Coronary artery (tissue), 2 donors: Measurements from ENCODE around the gene CAMK4.

Experiments
- DNase-seq: peaks from one replicate; pipeline ENCODE4 v3.0.0-alpha.2; 2017; ENCODE audit warnings: low spot score
- H3K27ac ChIP-seq, 2 donors: fragments of 200-600 bp; sonication (generic); one replicate each; pipeline ENCODE4 v1.5.1; 2016 to 2019
- H3K4me3 ChIP-seq: fragments of 200-600 bp; sonication (generic); 2 replicates; pipeline ENCODE4 v1.5.1; 2016; ENCODE audit warnings: mild to moderate bottlenecking, moderate library complexity
- CTCF ChIP-seq: fragments of 200-600 bp; sonication (generic); IDR thresholded peaks from one replicate; pipeline ENCODE4 v1.5.1; 2019; ENCODE audit warnings: antibody characterized with exemption

CAMK4 gene

GRCh38 chr5:111434800-111435199 lies 210.6 kb downstream of the CAMK4 start:
- no peak overlapping the region for H3K4me3 ChIP-seq
- H3K27ac ChIP-seq, result no peak overlapping the region
- no peak for DNase-seq
- no peak for TF ChIP-seq CTCF

- Histone ChIP-seq H3K4me3 (no peak overlapping the region), H3K27ac (no peak overlapping the region)
- TF ChIP-seq CTCF, result no peak
- DNase-seq, result no peak
Measured at GRCh38 chr5:111439473-111440075, 215.4 kb downstream of the CAMK4 start.

- no peak for TF ChIP-seq CTCF
- DNase-seq, result no peak
- Histone ChIP-seq H3K4me3 (no peak overlapping the region), H3K27ac (no peak overlapping the region)
Measured at GRCh38 chr5:111447099-111447498, 222.9 kb downstream of the CAMK4 start.

- no peak for TF ChIP-seq CTCF
- Histone ChIP-seq H3K27ac (no peak overlapping the region), H3K4me3 (no peak overlapping the region)
- no peak for DNase-seq
Measured at GRCh38 chr5:111447822-111448221, 223.6 kb downstream of the CAMK4 start.

GRCh38 chr5:111453295-111453694 lies 229.1 kb downstream of the CAMK4 start:
- DNase-seq, result no peak
- Histone ChIP-seq H3K4me3 (no peak overlapping the region), H3K27ac (no peak overlapping the region)
- TF ChIP-seq CTCF, result no peak

- Histone ChIP-seq H3K27ac (no peak overlapping the region), H3K4me3 (no peak overlapping the region)
- TF ChIP-seq CTCF, result no peak
- DNase-seq, result no peak
Measured at GRCh38 chr5:111453747-111454146, 229.6 kb downstream of the CAMK4 start.

GRCh38 chr5:111454198-111454622 lies 230.0 kb downstream of the CAMK4 start:
- Histone ChIP-seq H3K27ac (no peak overlapping the region), H3K4me3 (no peak overlapping the region)
- TF ChIP-seq CTCF, result no peak
- no peak for DNase-seq
